Activated CD8-positive, alpha-beta T cell treated with anti-CD3 and anti-CD28 coated beads for 36 hours (primary cell): ENCODE results near the gene SLC25A48. TPM values are rescaled to one million over a fixed set of nuclear protein-coding genes. Genes with fewer than 3 reads are reported as not detected.

Experiments
- ATAC-seq: fragments of 200-7000 bp; cut with Tn5 transposase; one replicate; pipeline ENCODE4 v1.10.0; 2021; ENCODE audit warnings: mild to moderate bottlenecking, moderate library complexity
- CTCF ChIA-PET: fragments of 350-600 bp; sonication (Branson Sonifier 250); formaldehyde crosslinking; loops from one replicate; lab custom pipeline; 2021; ENCODE audit warnings: antibody characterized with exemption; lab: Charles Lee
- POLR2A ChIA-PET: fragments of 350-600 bp; sonication (Branson Sonifier 250); formaldehyde crosslinking; loops from one replicate; lab custom pipeline; 2021; ENCODE audit warnings: antibody characterized with exemption; lab: Charles Lee
- DNase-seq: peaks from one replicate; pipeline ENCODE4 v3.0.0-alpha.2; 2020
- H3K27ac Mint-ChIP-seq: one replicate; pipeline ENCODE4 v1.8.0; 2021; ENCODE audit warnings: mild to moderate bottlenecking, mixed read lengths
- H3K27me3 Mint-ChIP-seq: one replicate; pipeline ENCODE4 v1.8.0; 2021; ENCODE audit warnings: mixed read lengths
- H3K36me3 Mint-ChIP-seq: one replicate; pipeline ENCODE4 v1.8.0; 2021; ENCODE audit warnings: low read depth, mixed read lengths
- H3K4me1 Mint-ChIP-seq: one replicate; pipeline ENCODE4 v1.8.0; 2021; ENCODE audit warnings: low read depth, mixed read lengths
- H3K4me3 Mint-ChIP-seq: one replicate; pipeline ENCODE4 v1.8.0; 2021; ENCODE audit warnings: mild to moderate bottlenecking, moderate library complexity, mixed read lengths
- H3K9me3 Mint-ChIP-seq: one replicate; pipeline ENCODE4 v1.8.0; 2021; ENCODE audit warnings: mixed read lengths
- CTCF ChIP-seq: fragments of 200-600 bp; IDR thresholded peaks from one replicate; pipeline ENCODE4 v1.8.0; 2022; ENCODE audit warnings: antibody characterized with exemption, mild to moderate bottlenecking
- intact Hi-C: fragments of 100-400 bp; cut with micrococcal nuclease; formaldehyde crosslinking; loops from one replicate; pipeline ENCODE4 v1.10.0; 2022
- total RNA-seq, 2 experiments: library from RNA; stranded (reverse); gene quantifications; one replicate each; pipeline ENCODE4 v1.2.3, GENCODE V29; 2021

The SLC25A48 gene
- total RNA-seq, 2 experiments from 2014 or later, result not detected

DNA sequence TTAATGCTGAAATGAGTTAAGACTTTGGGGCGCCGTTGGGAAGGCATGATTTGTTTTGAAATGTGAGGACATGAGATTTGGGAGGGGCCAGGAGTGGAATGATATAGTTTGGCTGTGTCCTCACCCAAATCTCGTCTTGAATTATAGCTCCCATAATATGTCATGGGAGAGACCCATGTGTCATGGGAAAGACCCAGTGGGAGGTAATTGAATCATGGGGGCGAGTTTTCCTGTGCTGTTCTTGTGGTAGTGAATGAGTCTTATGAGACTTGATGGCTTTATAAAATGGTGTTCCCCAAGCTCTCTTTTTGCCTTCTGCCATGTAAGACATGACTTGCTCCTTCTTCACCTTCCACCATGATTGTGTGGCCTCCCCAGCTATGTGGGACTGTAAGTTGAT, 5.1 kb downstream of the SLC25A48 start:
- ChIA-PET POLR2A (no interaction called here), CTCF (interaction anchor here (1.5 kb wide), 1 partner anchor 9 kb away, joined by 6 read pairs; no protein-coding TSS in a partner anchor)
- H3K9me3 Mint-ChIP-seq, result peaks cover 15% of the 10 kb centered on the region
- intact Hi-C loops, result no loop called here
- H3K27me3 Mint-ChIP-seq, result peaks cover 14% of the 10 kb centered on the region
- H3K4me3 Mint-ChIP-seq, result no peak overlapping the region
- DNase-seq, result no peak
- no peaks in the 10 kb centered on the region for H3K4me1 Mint-ChIP-seq
- H3K36me3 Mint-ChIP-seq, result no peaks in the 10 kb centered on the region
- H3K27ac Mint-ChIP-seq, result no peak overlapping the region
- no peak for TF ChIP-seq CTCF
- no peak for ATAC-seq

DNA sequence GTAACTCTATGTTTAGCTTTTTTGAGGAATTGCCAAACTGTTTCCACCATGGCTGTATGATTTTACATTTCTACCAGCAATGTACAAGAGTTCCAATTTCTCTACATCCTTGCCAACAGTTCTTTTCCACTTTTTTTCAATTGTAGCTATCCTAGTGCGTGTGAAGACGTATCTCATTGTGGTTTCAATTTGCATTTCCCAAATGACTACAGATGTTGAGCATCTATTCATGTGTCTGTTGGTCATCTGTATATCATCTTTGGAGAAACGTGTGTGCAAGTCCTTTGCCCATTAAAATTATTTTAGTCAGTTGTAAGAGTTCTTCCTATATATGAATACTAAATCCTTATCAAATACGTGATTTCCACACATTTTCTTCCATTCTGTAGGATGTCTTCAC, 6.5 kb downstream of the SLC25A48 start:
- intact Hi-C loops, result no loop called here
- CTCF ChIA-PET, result interaction anchor here (0.9 kb wide), 1 partner anchor 10 kb away, joined by 4 read pairs; no protein-coding TSS in a partner anchor
- Mint-ChIP-seq H3K27me3 (peaks cover 11% of the 10 kb centered on the region), H3K4me3 (no peak overlapping the region), H3K27ac (no peak overlapping the region), H3K36me3 (no peaks in the 10 kb centered on the region), H3K4me1 (no peaks in the 10 kb centered on the region), H3K9me3 (peaks cover 15% of the 10 kb centered on the region)
- DNase-seq (no peak), ATAC-seq (no peak)
- TF ChIP-seq CTCF, result no peak
- POLR2A ChIA-PET, result interaction anchor here (0.6 kb wide), 1 partner anchor 28 kb away, joined by 3 read pairs; no protein-coding TSS in a partner anchor

DNA sequence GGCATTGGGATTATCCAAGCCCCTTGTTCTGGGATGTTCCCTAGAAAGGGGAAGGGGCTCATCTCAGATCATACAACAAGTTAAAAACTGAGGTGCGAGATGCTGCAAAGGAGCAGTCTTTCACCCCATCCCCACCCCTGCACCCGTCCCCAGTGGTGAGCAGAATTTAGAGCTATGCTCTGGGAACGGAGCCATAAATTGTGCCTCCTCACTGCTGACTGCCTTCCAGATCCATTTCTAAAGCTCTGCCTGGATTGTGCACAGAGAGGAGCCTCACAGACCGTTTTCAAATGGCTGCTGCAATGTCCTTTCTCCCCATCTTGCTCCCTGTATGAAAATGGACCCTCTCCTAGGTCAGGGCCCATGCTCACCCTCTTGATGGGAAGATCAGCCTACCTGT, 8.3 kb downstream of the SLC25A48 start:
- peaks cover 12% of the 10 kb centered on the region for H3K9me3 Mint-ChIP-seq
- ATAC-seq (no peak), DNase-seq (no peak)
- no peak overlapping the region for H3K4me3 Mint-ChIP-seq
- H3K27ac Mint-ChIP-seq, result no peak overlapping the region
- TF ChIP-seq CTCF, result no peak
- H3K36me3 Mint-ChIP-seq, result no peaks in the 10 kb centered on the region
- intact Hi-C loops, result no loop called here
- peaks cover 8% of the 10 kb centered on the region for H3K27me3 Mint-ChIP-seq
- POLR2A ChIA-PET, result no interaction called here
- CTCF ChIA-PET, result no interaction called here
- no peaks in the 10 kb centered on the region for H3K4me1 Mint-ChIP-seq

- POLR2A ChIA-PET, result no interaction called here
- no peak overlapping the region for H3K4me3 Mint-ChIP-seq
- DNase-seq (no peak), ATAC-seq (no peak)
- H3K4me1 Mint-ChIP-seq, result no peaks in the 10 kb centered on the region
- H3K27me3 Mint-ChIP-seq, result peaks cover 8% of the 10 kb centered on the region
- peaks cover 8% of the 10 kb centered on the region for H3K9me3 Mint-ChIP-seq
- no peaks in the 10 kb centered on the region for H3K36me3 Mint-ChIP-seq
- CTCF ChIA-PET, result no interaction called here
- H3K27ac Mint-ChIP-seq, result no peak overlapping the region
- TF ChIP-seq CTCF, result no peak
- intact Hi-C loops, result no loop called here
Measured at GRCh38 chr5:135843571-135844337, 9.3 kb downstream of the SLC25A48 start.

- intact Hi-C loops, result no loop called here
- Mint-ChIP-seq H3K27me3 (peaks cover 1% of the 10 kb centered on the region), H3K4me3 (no peak overlapping the region), H3K36me3 (no peaks in the 10 kb centered on the region), H3K27ac (no peak overlapping the region), H3K9me3 (no peaks in the 10 kb centered on the region), H3K4me1 (no peaks in the 10 kb centered on the region)
- no peak for TF ChIP-seq CTCF
- POLR2A ChIA-PET, result no interaction called here
- ATAC-seq, result no peak
- no peak for DNase-seq
- CTCF ChIA-PET, result no interaction called here
Measured at GRCh38 chr5:135846311-135846710, 11.8 kb downstream of the SLC25A48 start.
